WTC11 (cell line): ENCODE measurements around the gene SLC43A3. TPM values are rescaled to one million over a fixed set of nuclear protein-coding genes. Genes with fewer than 3 reads are reported as not detected.

Source experiments
- ATAC-seq: fragments of 200-7000 bp; cut with Tn5 transposase; 2 replicates; pipeline ENCODE4 v1.10.0; 2021; ENCODE audit warnings: mild to moderate bottlenecking, moderate library complexity
- CTCF ChIA-PET: fragments of 300-600 bp; sonication (Branson Sonifier 250); formaldehyde crosslinking; loops from one replicate; lab custom pipeline; 2021; ENCODE audit warnings: antibody characterized with exemption; lab: Charles Lee
- POLR2A ChIA-PET: fragments of 350-600 bp; sonication (Branson Sonifier 250); formaldehyde crosslinking; loops from one replicate; lab custom pipeline; 2021; ENCODE audit warnings: antibody characterized with exemption; lab: Charles Lee
- DNase-seq: peaks from one replicate; pipeline ENCODE4 v3.0.0; 2021; ENCODE audit warnings: low spot score
- H3K27ac Mint-ChIP-seq: 2 replicates; pipeline ENCODE4 v1.8.0; 2021; ENCODE audit warnings: mixed read lengths
- H3K27me3 Mint-ChIP-seq: 2 replicates; pipeline ENCODE4 v1.8.0; 2021; ENCODE audit warnings: low read depth, mild to moderate bottlenecking, moderate library complexity, mixed read lengths
- H3K36me3 Mint-ChIP-seq: 2 replicates; pipeline ENCODE4 v1.8.0; 2021; ENCODE audit warnings: mixed read lengths
- H3K4me1 Mint-ChIP-seq: 2 replicates; pipeline ENCODE4 v1.8.0; 2022; ENCODE audit warnings: mixed read lengths
- H3K4me3 Mint-ChIP-seq: 2 replicates; pipeline ENCODE4 v1.8.0; 2021; ENCODE audit warnings: mild to moderate bottlenecking, moderate library complexity, mixed read lengths
- H3K9me3 Mint-ChIP-seq: 2 replicates; pipeline ENCODE4 v1.8.0; 2021; ENCODE audit warnings: mixed read lengths
- FOXP1 ChIP-seq: sonication (generic); formaldehyde crosslinking; IDR thresholded peaks from 2 replicates; pipeline ENCODE4 v1.8.0; 2022; ENCODE audit warnings: missing genetic modification reagents, mild to moderate bottlenecking, moderate library complexity, borderline replicate concordance
- MXD4 ChIP-seq: fragments of 250-450 bp; sonication (Bioruptor Pico); IDR thresholded peaks from 2 replicates; pipeline ENCODE4 v1.8.0; 2021; ENCODE audit warnings: mild to moderate bottlenecking, moderate library complexity, borderline replicate concordance
- NR2C2 ChIP-seq: sonication (generic); formaldehyde crosslinking; IDR thresholded peaks from 2 replicates; pipeline ENCODE4 v1.8.0; 2022; ENCODE audit warnings: mild to moderate bottlenecking, missing genetic modification reagents
- SMAD4 ChIP-seq: sonication (generic); formaldehyde crosslinking; IDR thresholded peaks from 2 replicates; pipeline ENCODE4 v1.8.0; 2022; ENCODE audit warnings: mild to moderate bottlenecking, missing genetic modification reagents
- TEAD4 ChIP-seq: sonication (generic); formaldehyde crosslinking; IDR thresholded peaks from 2 replicates; pipeline ENCODE4 v1.8.0; 2022; ENCODE audit warnings: mild to moderate bottlenecking, missing genetic modification reagents
- TP53 ChIP-seq: sonication (generic); formaldehyde crosslinking; IDR thresholded peaks from 2 replicates; pipeline ENCODE4 v1.8.1; 2023; ENCODE audit warnings: mild to moderate bottlenecking, missing genetic modification reagents
- ZNF423 ChIP-seq: fragments of 250-450 bp; sonication (Bioruptor Pico); IDR thresholded peaks from 2 replicates; pipeline ENCODE4 v2.1.2; 2022; ENCODE audit warnings: mild to moderate bottlenecking, moderate library complexity
- total RNA-seq: library from RNA; stranded (reverse); gene quantifications from 3 replicates; pipeline ENCODE4 v1.2.3, GENCODE V29; 2021
- TF ChIP-seq, protein P1 (sequence below): sonication (generic); formaldehyde crosslinking; conservative IDR thresholded peaks from 2 replicates; pipeline ENCODE4 v1.8.1; 2022; ENCODE audit warnings: mild to moderate bottlenecking, missing genetic modification reagents
- TF ChIP-seq, protein P2 (sequence below): fragments of 250-450 bp; sonication (Bioruptor Pico); IDR thresholded peaks from 2 replicates; pipeline ENCODE4 v1.9.0; 2021; ENCODE audit warnings: mild to moderate bottlenecking
- TF ChIP-seq, protein P3 (sequence below): fragments of 250-450 bp; sonication (Bioruptor Pico); conservative IDR thresholded peaks from 2 replicates; pipeline ENCODE4 v1.9.0; 2021; ENCODE audit warnings: mild to moderate bottlenecking
- TF ChIP-seq, protein P4 (sequence below): sonication (generic); formaldehyde crosslinking; IDR thresholded peaks from 2 replicates; pipeline ENCODE4 v1.8.1; 2022; ENCODE audit warnings: low read depth, mild to moderate bottlenecking, moderate library complexity, missing genetic modification reagents, borderline replicate concordance
- TF ChIP-seq, protein P5 (sequence below): sonication (generic); formaldehyde crosslinking; IDR thresholded peaks from 2 replicates; pipeline ENCODE4 v1.8.1; 2023; ENCODE audit warnings: mild to moderate bottlenecking, moderate library complexity, missing genetic modification reagents
- TF ChIP-seq, protein P6 (sequence below): sonication (generic); formaldehyde crosslinking; IDR thresholded peaks from 2 replicates; pipeline ENCODE4 v1.8.1; 2023; ENCODE audit warnings: mild to moderate bottlenecking, missing genetic modification reagents
- TF ChIP-seq, protein P7 (sequence below): sonication (generic); formaldehyde crosslinking; IDR thresholded peaks from 2 replicates; pipeline ENCODE4 v1.8.0; 2022; ENCODE audit warnings: mild to moderate bottlenecking, missing genetic modification reagents
- TF ChIP-seq, protein P8 (sequence below): sonication (generic); formaldehyde crosslinking; IDR thresholded peaks from 2 replicates; pipeline ENCODE4 v1.8.1; 2022; ENCODE audit warnings: mild to moderate bottlenecking, missing genetic modification reagents, moderate library complexity, borderline replicate concordance
- TF ChIP-seq, protein P9 (sequence below): sonication (generic); formaldehyde crosslinking; IDR thresholded peaks from 2 replicates; pipeline ENCODE4 v1.8.1; 2023; ENCODE audit warnings: mild to moderate bottlenecking, missing genetic modification reagents, moderate library complexity
- TF ChIP-seq, protein P10 (sequence below): fragments of 250-450 bp; sonication (Bioruptor Pico); IDR thresholded peaks from 2 replicates; pipeline ENCODE4 v1.8.0; 2021; ENCODE audit warnings: mild to moderate bottlenecking

Gene SLC43A3
- total RNA-seq, 1 experiment from 2014 or later = 22.6 TPM

DNA sequence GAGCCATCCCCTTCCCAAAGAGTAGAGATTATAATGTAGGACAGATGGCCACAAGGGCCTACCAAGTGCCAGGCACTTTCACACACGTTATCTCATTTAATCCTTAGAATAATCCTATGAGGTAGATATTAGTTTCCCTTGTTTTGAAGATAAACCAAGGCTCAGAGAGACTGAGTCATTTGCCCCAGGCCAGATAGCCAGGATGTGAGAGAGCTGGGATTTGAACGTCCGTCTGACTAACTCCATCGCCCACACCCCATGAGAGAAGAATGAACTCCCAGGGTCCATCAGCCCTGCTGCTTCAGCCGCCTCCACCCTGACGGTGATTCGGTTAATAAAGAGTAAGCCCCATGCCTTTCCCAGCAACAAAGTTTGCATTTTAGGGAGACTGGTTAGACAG is 56.7 kb downstream of the SLC43A3 start (continued):
- no peak for TF ChIP-seq FOXP1 (CRISPR knock-in tag)
- TF ChIP-seq, protein P1, sequence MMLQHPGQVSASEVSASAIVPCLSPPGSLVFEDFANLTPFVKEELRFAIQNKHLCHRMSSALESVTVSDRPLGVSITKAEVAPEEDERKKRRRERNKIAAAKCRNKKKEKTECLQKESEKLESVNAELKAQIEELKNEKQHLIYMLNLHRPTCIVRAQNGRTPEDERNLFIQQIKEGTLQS = no peak
- no peak for TF ChIP-seq SMAD4 (CRISPR knock-in tag)
- TF ChIP-seq, protein P2, sequence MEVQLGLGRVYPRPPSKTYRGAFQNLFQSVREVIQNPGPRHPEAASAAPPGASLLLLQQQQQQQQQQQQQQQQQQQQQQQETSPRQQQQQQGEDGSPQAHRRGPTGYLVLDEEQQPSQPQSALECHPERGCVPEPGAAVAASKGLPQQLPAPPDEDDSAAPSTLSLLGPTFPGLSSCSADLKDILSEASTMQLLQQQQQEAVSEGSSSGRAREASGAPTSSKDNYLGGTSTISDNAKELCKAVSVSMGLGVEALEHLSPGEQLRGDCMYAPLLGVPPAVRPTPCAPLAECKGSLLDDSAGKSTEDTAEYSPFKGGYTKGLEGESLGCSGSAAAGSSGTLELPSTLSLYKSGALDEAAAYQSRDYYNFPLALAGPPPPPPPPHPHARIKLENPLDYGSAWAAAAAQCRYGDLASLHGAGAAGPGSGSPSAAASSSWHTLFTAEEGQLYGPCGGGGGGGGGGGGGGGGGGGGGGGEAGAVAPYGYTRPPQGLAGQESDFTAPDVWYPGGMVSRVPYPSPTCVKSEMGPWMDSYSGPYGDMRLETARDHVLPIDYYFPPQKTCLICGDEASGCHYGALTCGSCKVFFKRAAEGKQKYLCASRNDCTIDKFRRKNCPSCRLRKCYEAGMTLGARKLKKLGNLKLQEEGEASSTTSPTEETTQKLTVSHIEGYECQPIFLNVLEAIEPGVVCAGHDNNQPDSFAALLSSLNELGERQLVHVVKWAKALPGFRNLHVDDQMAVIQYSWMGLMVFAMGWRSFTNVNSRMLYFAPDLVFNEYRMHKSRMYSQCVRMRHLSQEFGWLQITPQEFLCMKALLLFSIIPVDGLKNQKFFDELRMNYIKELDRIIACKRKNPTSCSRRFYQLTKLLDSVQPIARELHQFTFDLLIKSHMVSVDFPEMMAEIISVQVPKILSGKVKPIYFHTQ (CRISPR knock-in tag) = no peak
- TF ChIP-seq NR2C2 (CRISPR knock-in tag) = no peak
- no peak for TF ChIP-seq TEAD4 (CRISPR knock-in tag)
- no peak for TF ChIP-seq MXD4 (CRISPR knock-in tag)
- TF ChIP-seq, protein P3, sequence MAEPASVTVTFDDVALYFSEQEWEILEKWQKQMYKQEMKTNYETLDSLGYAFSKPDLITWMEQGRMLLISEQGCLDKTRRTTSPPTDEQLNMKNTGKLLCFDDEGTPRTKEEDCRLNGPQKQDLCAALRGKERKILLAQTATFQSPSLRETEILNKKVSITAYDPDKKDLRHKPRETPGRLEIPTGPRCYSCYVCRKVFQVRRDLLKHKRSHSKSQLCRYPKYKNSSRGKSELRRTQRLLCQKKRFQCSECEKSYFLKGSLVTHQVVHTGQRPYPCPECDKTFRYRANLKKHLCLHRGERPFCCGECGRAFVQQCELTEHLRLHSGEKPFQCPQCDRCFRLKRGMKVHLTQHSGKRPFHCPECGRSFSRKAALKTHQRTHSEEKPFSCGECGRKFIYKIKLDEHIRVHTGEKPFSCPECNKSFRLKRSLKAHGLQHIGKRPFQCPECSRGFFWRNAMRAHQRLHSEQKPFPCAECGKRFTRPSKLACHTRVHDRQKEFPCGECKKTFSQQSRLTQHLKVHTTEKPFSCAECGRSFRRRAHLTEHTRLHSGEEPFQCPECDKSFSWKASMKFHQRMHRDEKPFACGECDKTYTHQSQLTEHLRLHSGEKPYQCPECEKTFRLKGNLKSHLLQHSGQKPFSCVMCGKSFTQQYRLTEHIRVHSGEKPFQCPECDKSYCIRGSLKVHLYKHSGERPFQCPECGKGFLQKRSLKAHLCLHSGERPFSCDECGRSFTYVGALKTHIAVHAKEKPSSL (CRISPR knock-in tag) = no peak
- TF ChIP-seq, protein P4, sequence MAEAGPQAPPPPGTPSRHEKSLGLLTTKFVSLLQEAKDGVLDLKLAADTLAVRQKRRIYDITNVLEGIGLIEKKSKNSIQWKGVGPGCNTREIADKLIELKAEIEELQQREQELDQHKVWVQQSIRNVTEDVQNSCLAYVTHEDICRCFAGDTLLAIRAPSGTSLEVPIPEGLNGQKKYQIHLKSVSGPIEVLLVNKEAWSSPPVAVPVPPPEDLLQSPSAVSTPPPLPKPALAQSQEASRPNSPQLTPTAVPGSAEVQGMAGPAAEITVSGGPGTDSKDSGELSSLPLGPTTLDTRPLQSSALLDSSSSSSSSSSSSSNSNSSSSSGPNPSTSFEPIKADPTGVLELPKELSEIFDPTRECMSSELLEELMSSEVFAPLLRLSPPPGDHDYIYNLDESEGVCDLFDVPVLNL (CRISPR knock-in tag) = no peak
- TF ChIP-seq, protein P5, sequence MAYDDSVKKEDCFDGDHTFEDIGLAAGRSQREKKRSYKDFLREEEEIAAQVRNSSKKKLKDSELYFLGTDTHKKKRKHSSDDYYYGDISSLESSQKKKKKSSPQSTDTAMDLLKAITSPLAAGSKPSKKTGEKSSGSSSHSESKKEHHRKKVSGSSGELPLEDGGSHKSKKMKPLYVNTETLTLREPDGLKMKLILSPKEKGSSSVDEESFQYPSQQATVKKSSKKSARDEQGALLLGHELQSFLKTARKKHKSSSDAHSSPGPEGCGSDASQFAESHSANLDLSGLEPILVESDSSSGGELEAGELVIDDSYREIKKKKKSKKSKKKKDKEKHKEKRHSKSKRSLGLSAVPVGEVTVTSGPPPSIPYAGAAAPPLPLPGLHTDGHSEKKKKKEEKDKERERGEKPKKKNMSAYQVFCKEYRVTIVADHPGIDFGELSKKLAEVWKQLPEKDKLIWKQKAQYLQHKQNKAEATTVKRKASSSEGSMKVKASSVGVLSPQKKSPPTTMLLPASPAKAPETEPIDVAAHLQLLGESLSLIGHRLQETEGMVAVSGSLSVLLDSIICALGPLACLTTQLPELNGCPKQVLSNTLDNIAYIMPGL (CRISPR knock-in tag) = no peak

DNA sequence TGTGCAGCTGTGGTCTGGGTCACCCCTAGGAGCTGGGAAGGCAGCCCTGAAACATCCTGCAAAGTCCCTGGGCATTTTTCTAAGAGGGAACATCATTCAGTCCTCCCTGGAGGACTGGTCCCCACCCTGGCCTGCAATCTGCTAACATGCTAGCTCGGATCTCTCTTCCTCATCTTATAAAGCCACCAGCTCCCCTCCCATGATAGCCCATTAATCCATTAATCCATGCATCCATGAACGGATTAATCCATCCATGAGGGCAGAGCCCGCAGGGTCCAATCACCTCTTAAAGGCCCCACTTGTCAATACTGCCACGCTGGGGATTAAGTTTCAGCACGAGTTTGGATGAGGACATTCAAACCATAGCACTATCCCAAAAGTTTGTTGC is 58.1 kb downstream of the SLC43A3 start:
- Mint-ChIP-seq H3K27ac (peak overlapping the region; percentile 19; the same call in 1 of the 2 replicates), H3K9me3 (peaks cover 4% of the 10 kb centered on the region), H3K36me3 (no peaks in the 10 kb centered on the region), H3K27me3 (peaks cover under 1% of the 10 kb centered on the region; the same call in 1 of the 2 replicates), H3K4me1 (peaks cover 24% of the 10 kb centered on the region), H3K4me3 (no peak overlapping the region)
- CTCF ChIA-PET = interaction anchor here (1.0 to 1.2 kb wide), 2 partner anchors 12 to 23 kb away, joined by 3 to 4 read pairs; no protein-coding TSS in a partner anchor
- DNase-seq (no peak), ATAC-seq (no peak)
- POLR2A ChIA-PET = no interaction called here
- TF ChIP-seq, protein P6, sequence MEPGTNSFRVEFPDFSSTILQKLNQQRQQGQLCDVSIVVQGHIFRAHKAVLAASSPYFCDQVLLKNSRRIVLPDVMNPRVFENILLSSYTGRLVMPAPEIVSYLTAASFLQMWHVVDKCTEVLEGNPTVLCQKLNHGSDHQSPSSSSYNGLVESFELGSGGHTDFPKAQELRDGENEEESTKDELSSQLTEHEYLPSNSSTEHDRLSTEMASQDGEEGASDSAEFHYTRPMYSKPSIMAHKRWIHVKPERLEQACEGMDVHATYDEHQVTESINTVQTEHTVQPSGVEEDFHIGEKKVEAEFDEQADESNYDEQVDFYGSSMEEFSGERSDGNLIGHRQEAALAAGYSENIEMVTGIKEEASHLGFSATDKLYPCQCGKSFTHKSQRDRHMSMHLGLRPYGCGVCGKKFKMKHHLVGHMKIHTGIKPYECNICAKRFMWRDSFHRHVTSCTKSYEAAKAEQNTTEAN (CRISPR knock-in tag) = no peak
- TF ChIP-seq, protein P7, sequence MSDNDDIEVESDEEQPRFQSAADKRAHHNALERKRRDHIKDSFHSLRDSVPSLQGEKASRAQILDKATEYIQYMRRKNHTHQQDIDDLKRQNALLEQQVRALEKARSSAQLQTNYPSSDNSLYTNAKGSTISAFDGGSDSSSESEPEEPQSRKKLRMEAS (CRISPR knock-in tag) = no peak
- TF ChIP-seq ZNF423 (no peak), TP53 (CRISPR knock-in tag) (no peak)
- TF ChIP-seq, protein P4 (CRISPR knock-in tag) = no peak
- TF ChIP-seq, protein P8, sequence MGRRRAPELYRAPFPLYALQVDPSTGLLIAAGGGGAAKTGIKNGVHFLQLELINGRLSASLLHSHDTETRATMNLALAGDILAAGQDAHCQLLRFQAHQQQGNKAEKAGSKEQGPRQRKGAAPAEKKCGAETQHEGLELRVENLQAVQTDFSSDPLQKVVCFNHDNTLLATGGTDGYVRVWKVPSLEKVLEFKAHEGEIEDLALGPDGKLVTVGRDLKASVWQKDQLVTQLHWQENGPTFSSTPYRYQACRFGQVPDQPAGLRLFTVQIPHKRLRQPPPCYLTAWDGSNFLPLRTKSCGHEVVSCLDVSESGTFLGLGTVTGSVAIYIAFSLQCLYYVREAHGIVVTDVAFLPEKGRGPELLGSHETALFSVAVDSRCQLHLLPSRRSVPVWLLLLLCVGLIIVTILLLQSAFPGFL (CRISPR knock-in tag) = no peak
- TF ChIP-seq, protein P9, sequence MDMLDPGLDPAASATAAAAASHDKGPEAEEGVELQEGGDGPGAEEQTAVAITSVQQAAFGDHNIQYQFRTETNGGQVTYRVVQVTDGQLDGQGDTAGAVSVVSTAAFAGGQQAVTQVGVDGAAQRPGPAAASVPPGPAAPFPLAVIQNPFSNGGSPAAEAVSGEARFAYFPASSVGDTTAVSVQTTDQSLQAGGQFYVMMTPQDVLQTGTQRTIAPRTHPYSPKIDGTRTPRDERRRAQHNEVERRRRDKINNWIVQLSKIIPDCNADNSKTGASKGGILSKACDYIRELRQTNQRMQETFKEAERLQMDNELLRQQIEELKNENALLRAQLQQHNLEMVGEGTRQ (CRISPR knock-in tag) = no peak
- TF ChIP-seq, protein P10, sequence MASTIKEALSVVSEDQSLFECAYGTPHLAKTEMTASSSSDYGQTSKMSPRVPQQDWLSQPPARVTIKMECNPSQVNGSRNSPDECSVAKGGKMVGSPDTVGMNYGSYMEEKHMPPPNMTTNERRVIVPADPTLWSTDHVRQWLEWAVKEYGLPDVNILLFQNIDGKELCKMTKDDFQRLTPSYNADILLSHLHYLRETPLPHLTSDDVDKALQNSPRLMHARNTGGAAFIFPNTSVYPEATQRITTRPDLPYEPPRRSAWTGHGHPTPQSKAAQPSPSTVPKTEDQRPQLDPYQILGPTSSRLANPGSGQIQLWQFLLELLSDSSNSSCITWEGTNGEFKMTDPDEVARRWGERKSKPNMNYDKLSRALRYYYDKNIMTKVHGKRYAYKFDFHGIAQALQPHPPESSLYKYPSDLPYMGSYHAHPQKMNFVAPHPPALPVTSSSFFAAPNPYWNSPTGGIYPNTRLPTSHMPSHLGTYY (CRISPR knock-in tag) = no peak
